K562 (cell line): Measurements from ENCODE around the gene INHA. TPM values are rescaled to one million over a fixed set of nuclear protein-coding genes. Genes with fewer than 3 reads are reported as not detected.

Experiments used
- ATAC-seq: fragments of 200-7000 bp; cut with Tn5 transposase; 3 replicates; pipeline ENCODE4 v1.9.1; 2020; ENCODE audit warnings: moderate library complexity
- BruUV-seq: library from RNA; stranded (reverse); fragments of 400-500 nt; replicated peaks from 2 replicates; lab custom pipeline; 2021; lab: Mats Ljungman, UMichigan
- CTCF ChIA-PET: fragments of 300-600 bp; formaldehyde crosslinking; extraction: SDS; loops from one replicate; lab custom pipeline; 2021; ENCODE audit warnings: low intra/inter-chr PET ratio; lab: Yijun Ruan, JAX
- POLR2A ChIA-PET: fragments of 300-600, 350-650 bp; sonication (Branson Sonifier 250); formaldehyde crosslinking; extraction: SDS; loops from one replicate; lab custom pipeline; 2021; ENCODE audit warnings: antibody characterized with exemption, inconsistent platforms; lab: Yijun Ruan, JAX
- DNase-seq, 4 experiments: peaks; one replicate each; pipeline versions ENCODE4 v3.0.0 to v3.0.0-alpha.2; 2011 to 2018; ENCODE audit warnings: low spot score in 3 of 4, mixed read lengths in 3 of 4; ENCODE audit errors: extremely low read depth in 1 of 4
- FAIRE-seq: peaks from 2 replicates; lab custom pipeline; 2011; peaks lifted over from hg19 to GRCh38; lab: Jason Lieb, UNC
- H2AFZ ChIP-seq: 2 replicates; pipeline ENCODE4 v1.6.0; 2011; ENCODE audit warnings: low read depth, low read length, control low read depth, inconsistent platforms
- H3K27ac ChIP-seq: fragments of 200-600 bp; 3 replicates; pipeline ENCODE4 v1.8.0; 2011; ENCODE audit warnings: low read depth, mild to moderate bottlenecking, control low read depth, inconsistent platforms, low read length, moderate library complexity, mixed read lengths; ENCODE audit errors: extremely low read depth
- H3K27me3 ChIP-seq, 2 experiments: fragments of 300-600 bp in 1 of 2; 2 replicates in 1 of 2; 3 replicates in 1 of 2; pipeline versions ENCODE4 v1.6.0 to v1.8.0; 2011; ENCODE audit warnings: inconsistent platforms in 2 of 2, low read length in 2 of 2, mild to moderate bottlenecking in 1 of 2, mixed read lengths in 1 of 2, moderate library complexity in 1 of 2; ENCODE audit not compliant: control insufficient read depth in 2 of 2, insufficient read depth in 2 of 2
- H3K36me3 ChIP-seq: fragments of 300-600 bp; 3 replicates; pipeline ENCODE4 v1.8.0; 2011; ENCODE audit warnings: mild to moderate bottlenecking, low read length, inconsistent platforms; ENCODE audit not compliant: control insufficient read depth, insufficient read depth
- H3K4me1 ChIP-seq, 2 experiments: fragments of 200-600 bp in 1 of 2; replicated peaks in 1 of 2; 2 replicates in 1 of 2; 3 replicates in 1 of 2; pipeline versions ENCODE4 v1.5.1 to v1.8.0; 2011; ENCODE audit warnings: inconsistent platforms in 2 of 2, low read length in 2 of 2, mild to moderate bottlenecking in 1 of 2, mixed read lengths in 1 of 2, moderate library complexity in 1 of 2; ENCODE audit not compliant: control insufficient read depth in 2 of 2, insufficient read depth in 2 of 2
- H3K4me2 ChIP-seq: 2 replicates; pipeline ENCODE4 v1.6.1; 2011; ENCODE audit warnings: low read length, control low read depth, inconsistent platforms, mixed read lengths; ENCODE audit not compliant: insufficient read depth
- H3K4me3 ChIP-seq: fragments of 200-600 bp; sonication (generic), shearing (Covaris generic); 2 replicates; pipeline ENCODE4 v1.5.1; 2016; ENCODE audit warnings: control low read depth, inconsistent platforms
- H3K79me2 ChIP-seq: fragments of 200-600 bp; 3 replicates; pipeline ENCODE4 v1.8.0; 2011; ENCODE audit warnings: low read length, inconsistent platforms; ENCODE audit not compliant: control insufficient read depth, insufficient read depth
- H3K9ac ChIP-seq, 2 experiments: 2 replicates each; pipeline versions ENCODE4 v1.6.0 to v1.6.1; 2011; ENCODE audit warnings: low read depth in 2 of 2, low read length in 2 of 2, control low read depth in 1 of 2, inconsistent platforms in 1 of 2, mild to moderate bottlenecking in 1 of 2, mixed read lengths in 1 of 2; ENCODE audit not compliant: insufficient read depth in 1 of 2
- H3K9me1 ChIP-seq: one replicate; pipeline ENCODE4 v1.6.0; 2011; ENCODE audit warnings: inconsistent platforms, mild to moderate bottlenecking, low read length, moderate library complexity; ENCODE audit not compliant: control insufficient read depth, insufficient read depth
- H3K9me3 ChIP-seq: replicated peaks from 2 replicates; pipeline ENCODE4 v1.5.1; 2011; ENCODE audit warnings: low read depth, low read length, inconsistent platforms; ENCODE audit not compliant: control insufficient read depth, insufficient read depth
- H4K20me1 ChIP-seq: replicated peaks from 2 replicates; pipeline ENCODE4 v1.6.1; 2011; ENCODE audit warnings: low read length, inconsistent platforms, mixed read lengths; ENCODE audit not compliant: control insufficient read depth, insufficient read depth
- ARID3B ChIP-seq: fragments of 250-450 bp; sonication (Bioruptor Pico); IDR thresholded peaks from 2 replicates; pipeline ENCODE4 v1.4.0; 2020; ENCODE audit warnings: borderline replicate concordance
- ATF1 ChIP-seq, 2 experiments: fragments of 450-650 bp in 1 of 2; IDR thresholded peaks; 2 replicates each; pipeline ENCODE4 v1.6.1; 2016; ENCODE audit warnings: missing compliant biosample characterization in 1 of 2, missing genetic modification characterization in 1 of 2
- ETS1 ChIP-seq: conservative IDR thresholded peaks from 2 replicates; pipeline ENCODE4 v1.6.1; 2011; ENCODE audit warnings: low read depth, mild to moderate bottlenecking, low read length; ENCODE audit not compliant: control insufficient read depth
- FOXM1 ChIP-seq, 2 experiments: fragments of 450-650 bp in 1 of 2; sonication (generic) in 1 of 2; formaldehyde crosslinking in 1 of 2; IDR thresholded peaks; 2 replicates each; pipeline versions ENCODE4 v1.6.1 to v1.9.0; 2017 to 2022; ENCODE audit warnings: low read depth in 2 of 2, mild to moderate bottlenecking in 2 of 2, missing genetic modification reagents in 1 of 2, moderate library complexity in 1 of 2
- GABPA ChIP-seq: fragments of 200-800 bp; sonication (Bioruptor generic); conservative IDR thresholded peaks from 2 replicates; pipeline ENCODE4 v1.6.1; 2016; ENCODE audit warnings: low read depth, missing genetic modification characterization, missing compliant biosample characterization
- IFI16 ChIP-seq: fragments of 250-450 bp; sonication (Bioruptor Pico); IDR thresholded peaks from 2 replicates; pipeline ENCODE4 v2.1.2; 2022; ENCODE audit warnings: mild to moderate bottlenecking, inconsistent platforms
- MCM5 ChIP-seq: fragments of 450-650 bp; IDR thresholded peaks from 2 replicates; pipeline ENCODE4 v1.6.1; 2016; ENCODE audit warnings: low read depth
- MTA3 ChIP-seq: fragments of 450-650 bp; formaldehyde crosslinking; IDR thresholded peaks from 2 replicates; pipeline ENCODE4 v1.6.1; 2017; ENCODE audit warnings: mild to moderate bottlenecking, borderline replicate concordance
- NCOA6 ChIP-seq: fragments of 450-650 bp; IDR thresholded peaks from 2 replicates; pipeline ENCODE4 v1.6.1; 2017; ENCODE audit warnings: mild to moderate bottlenecking
- NR1H2 ChIP-seq: sonication (generic); formaldehyde crosslinking; IDR thresholded peaks from 2 replicates; pipeline ENCODE4 v1.4.0; 2020; ENCODE audit warnings: mild to moderate bottlenecking, missing genetic modification reagents
- SIN3A ChIP-seq, 2 experiments: fragments of 150-350 bp in 1 of 2; IDR thresholded peaks; 2 replicates each; pipeline ENCODE4 v1.6.1; 2011 to 2016; ENCODE audit warnings: borderline replicate concordance in 2 of 2, low read depth in 2 of 2, low read length in 2 of 2, mild to moderate bottlenecking in 2 of 2, moderate library complexity in 2 of 2; ENCODE audit not compliant: control insufficient read depth in 1 of 2
- SMARCA5 ChIP-seq: fragments of 450-650 bp; IDR thresholded peaks from 2 replicates; pipeline ENCODE4 v1.6.1; 2016
- TAF7 ChIP-seq: fragments of 450-650 bp; IDR thresholded peaks from 2 replicates; pipeline ENCODE4 v1.6.1; 2016; ENCODE audit warnings: missing genetic modification characterization, missing compliant biosample characterization
- TCF15 ChIP-seq: fragments of 250-450 bp; sonication (Bioruptor Pico); IDR thresholded peaks from 2 replicates; pipeline ENCODE4 v1.8.0; 2022; ENCODE audit warnings: moderate library complexity, mild to moderate bottlenecking, inconsistent platforms
- ZNF140 ChIP-seq: fragments of 250-450 bp; sonication (Bioruptor Pico); IDR thresholded peaks from 2 replicates; pipeline ENCODE4 v1.8.0; 2021; ENCODE audit warnings: moderate library complexity, mild to moderate bottlenecking, inconsistent platforms
- ZNF197 ChIP-seq: fragments of 200-800 bp; sonication (Bioruptor generic); IDR thresholded peaks from 2 replicates; pipeline ENCODE4 v1.6.1; 2016; ENCODE audit warnings: low read depth, missing genetic modification characterization, missing compliant biosample characterization
- ZNF3 ChIP-seq: fragments of 250-450 bp; sonication (Bioruptor Pico); IDR thresholded peaks from 2 replicates; pipeline ENCODE4 v1.5.0; 2021; ENCODE audit warnings: mild to moderate bottlenecking, moderate library complexity
- ZNF764 ChIP-seq: fragments of 250-450 bp; sonication (Bioruptor Pico); IDR thresholded peaks from 2 replicates; pipeline ENCODE4 v1.4.0; 2020; ENCODE audit warnings: low read depth, mild to moderate bottlenecking, moderate library complexity
- WGBS: fragments of 100-300 bp; shearing (Covaris generic); methylation state at CpG from one replicate; pipeline ENCODE4 v1.1.6; 2016; ENCODE audit warnings: low coverage, mixed read lengths; ENCODE audit not compliant: insufficient coverage; ENCODE audit errors: missing lambda C conversion rate; 5-methylcytosine and 5-hydroxymethylcytosine counted together
- in situ Hi-C: fragments of 300-500 bp; cut with MboI; formaldehyde crosslinking; loops from 4 replicates; pipeline ENCODE4 v1.15.0; 2018; ENCODE audit warnings: inconsistent platforms, mixed read lengths
- intact Hi-C: fragments of 100-400 bp; cut with micrococcal nuclease; formaldehyde crosslinking; loops from 2 replicates; pipeline ENCODE4 v1.14.2; 2022
- polyA plus RNA-seq, 8 experiments: library from polyadenylated mRNA; depleted of rRNA in 4 of 8; stranded (reverse) in 5 of 8; unstranded in 3 of 8; fragments of >200 nt; fragmentation: Nextera tagmentation in 2 of 8; fragmentation: Illumina TruSeq in 1 of 8; extraction: Ambion mirVana in 2 of 8; extraction: Trizol in 1 of 8; gene quantifications; 2 replicates each; pipeline versions ENCODE4 v1.2.1 to v1.2.3, GENCODE V29; 2011 to 2014; ENCODE audit warnings: inconsistent platforms in 1 of 8, missing spikeins in 1 of 8
- total RNA-seq, 7 experiments: library from RNA; depleted of rRNA in 6 of 7; stranded (reverse); fragments of >200 nt in 6 of 7; fragmentation: Illumina TruSeq in 2 of 7; extraction: Trizol in 2 of 7; gene quantifications; 2 replicates each; pipeline versions ENCODE4 v1.2.1 to v1.2.3, GENCODE V29; 2011 to 2021; ENCODE audit warnings: low replicate concordance in 1 of 7

The INHA gene
- total and polyA plus RNA-seq, 9 of the 15 experiments (the other 6 are each of a cell fraction or from before 2014, with no cell fraction given): 0.07 to 1.9 (median 0.40) TPM

GRCh38 chr2:219571311-219572236, 536 bp upstream of the INHA start, which contains the start of gene OBSL1:
TSS of gene OBSL1 (minus strand) at chr2:219571539. CDS start at chr2:219571232, 307 bp downstream.
- H3K4me1 ChIP-seq: peaks cover 26 to 61% of the 10 kb centered on the region in 2 experiments; a peak in 4 of 5 replicates
- peaks cover 8% of the 10 kb centered on the region; the same call in 1 of the 3 replicates for H3K36me3 ChIP-seq
- no peaks in the 10 kb centered on the region for H4K20me1 ChIP-seq
- no peaks in the 10 kb centered on the region for H3K9me3 ChIP-seq
- POLR2A ChIA-PET: interaction anchor here (1.0 to 2.5 kb wide), 4 partner anchors 9 to 25 kb away, joined by 3 to 12 read pairs (median 7); partner anchors contain the start of gene STK11IP
- peak within 1 kb of the TSS; percentile 76 for H2AFZ ChIP-seq
- intact Hi-C loops: loop anchor here (1.0 to 2.0 kb wide), 2 partner anchors 24 to 27 kb away; partner anchors contain the start of gene TMEM198
- peak within 1 kb of the TSS; percentile 81 to 94 for H3K9ac ChIP-seq
- no peaks in the 10 kb centered on the region for H3K9me1 ChIP-seq
- CTCF ChIA-PET: interaction anchor here (0.8 kb wide), 1 partner anchor 70 kb away, joined by 6 read pairs; no protein-coding TSS in a partner anchor
- BruUV-seq: no TSS peak
- DNase-seq: peak; percentile 83 to 91 (median 85)
- in situ Hi-C loops: no loop called here
- peaks cover 7% of the 10 kb centered on the region for H3K79me2 ChIP-seq
- peak within 1 kb of the TSS; percentile 47 for H3K4me3 ChIP-seq
- WGBS: 0% methylated on average over 10 of the region's 42 CpGs
- H3K27me3 ChIP-seq: no peaks in the 10 kb centered on the region
- ATAC-seq: peak; percentile 71
- peak within 1 kb of the TSS; percentile 79 for H3K4me2 ChIP-seq
- FAIRE-seq: peak; percentile 96
- peak within 1 kb of the TSS; percentile 90 for H3K27ac ChIP-seq
- TF ChIP-seq FOXM1 (IDR thresholded peaks at IDR 0.05; ENCODE audit: low read depth): no peak
- no peak for TF ChIP-seq FOXM1 (CRISPR knock-in tag; IDR thresholded peaks at IDR 0.05; ENCODE audit: low read depth)
- TF ChIP-seq ZNF140: no peak
- no peak for TF ChIP-seq ARID3B (CRISPR knock-in tag)
- TF ChIP-seq SIN3A (IDR thresholded peaks at IDR 0.05; ENCODE audit: borderline replicate concordance in 2 of 2, control insufficient read depth in 1 of 2, low read depth in 2 of 2, low read length in 2 of 2): no peak
- TF ChIP-seq ZNF764 (CRISPR knock-in tag): no peak
- TF ChIP-seq TCF15: no peak
- no peak for TF ChIP-seq MCM5
- no peak for TF ChIP-seq GABPA (tag)
- no peak for TF ChIP-seq ZNF3 (CRISPR knock-in tag)
- TF ChIP-seq SMARCA5: no peak
- TF ChIP-seq ZNF197 (CRISPR knock-in tag): no peak
- no peak for TF ChIP-seq TAF7 (tag)
- no peak for TF ChIP-seq IFI16
- no peak for TF ChIP-seq NR1H2 (CRISPR knock-in tag)
- TF ChIP-seq ATF1 (CRISPR knock-in tag; IDR thresholded peaks at IDR 0.05): no peak
- TF ChIP-seq ATF1 (tag; IDR thresholded peaks at IDR 0.05): peak; percentile 85
- 0 out of 2 replicates have a peak, but pooled peaks have one; percentile 39 for TF ChIP-seq ETS1
- peak; percentile 72 for TF ChIP-seq MTA3
- 0 out of 2 replicates have a peak, but pooled peaks have one; percentile 18 for TF ChIP-seq NCOA6
